LNCAP (cell line): ENCODE measurements around the gene LLGL1.

Experiments
- TF ChIP-seq, protein P1 (sequence below): fragments of 450-650 bp; IDR thresholded peaks from 2 replicates; pipeline ENCODE4 v1.5.1; 2017; ENCODE audit warnings: mild to moderate bottlenecking

LLGL1 gene

DNA sequence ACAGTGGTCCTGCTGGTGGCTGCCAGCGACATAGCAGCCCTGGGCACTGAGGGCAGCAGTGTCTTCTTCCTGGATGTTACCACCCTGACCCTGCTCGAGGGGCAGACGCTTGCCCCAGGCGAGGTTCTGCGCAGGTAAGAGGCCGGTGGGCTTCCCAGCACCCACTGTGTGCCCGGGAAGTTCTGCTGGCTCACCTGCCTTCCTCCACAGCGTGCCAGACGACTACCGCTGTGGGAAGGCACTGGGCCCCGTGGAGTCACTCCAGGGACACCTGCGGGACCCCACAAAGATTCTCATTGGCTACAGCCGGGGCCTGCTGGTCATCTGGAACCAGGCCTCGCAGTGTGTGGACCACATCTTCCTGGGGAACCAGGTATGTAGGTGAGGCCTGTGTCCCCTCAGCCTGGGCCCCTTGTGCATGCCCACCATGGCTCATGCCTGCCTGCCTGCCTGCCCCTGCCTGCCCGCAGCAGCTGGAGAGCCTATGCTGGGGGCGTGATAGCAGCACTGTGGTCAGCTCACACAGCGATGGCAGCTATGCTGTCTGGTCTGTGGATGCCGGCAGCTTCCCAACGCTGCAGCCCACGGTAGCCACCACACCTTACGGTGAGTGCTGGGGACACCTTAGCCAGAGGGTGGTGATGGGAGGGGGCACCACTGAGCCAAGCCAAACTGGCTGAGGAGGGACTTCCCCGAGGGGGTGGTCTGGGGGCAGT is 8.5 kb downstream of the LLGL1 start:
- TF ChIP-seq, protein P1, sequence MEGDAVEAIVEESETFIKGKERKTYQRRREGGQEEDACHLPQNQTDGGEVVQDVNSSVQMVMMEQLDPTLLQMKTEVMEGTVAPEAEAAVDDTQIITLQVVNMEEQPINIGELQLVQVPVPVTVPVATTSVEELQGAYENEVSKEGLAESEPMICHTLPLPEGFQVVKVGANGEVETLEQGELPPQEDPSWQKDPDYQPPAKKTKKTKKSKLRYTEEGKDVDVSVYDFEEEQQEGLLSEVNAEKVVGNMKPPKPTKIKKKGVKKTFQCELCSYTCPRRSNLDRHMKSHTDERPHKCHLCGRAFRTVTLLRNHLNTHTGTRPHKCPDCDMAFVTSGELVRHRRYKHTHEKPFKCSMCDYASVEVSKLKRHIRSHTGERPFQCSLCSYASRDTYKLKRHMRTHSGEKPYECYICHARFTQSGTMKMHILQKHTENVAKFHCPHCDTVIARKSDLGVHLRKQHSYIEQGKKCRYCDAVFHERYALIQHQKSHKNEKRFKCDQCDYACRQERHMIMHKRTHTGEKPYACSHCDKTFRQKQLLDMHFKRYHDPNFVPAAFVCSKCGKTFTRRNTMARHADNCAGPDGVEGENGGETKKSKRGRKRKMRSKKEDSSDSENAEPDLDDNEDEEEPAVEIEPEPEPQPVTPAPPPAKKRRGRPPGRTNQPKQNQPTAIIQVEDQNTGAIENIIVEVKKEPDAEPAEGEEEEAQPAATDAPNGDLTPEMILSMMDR: no peak

DNA sequence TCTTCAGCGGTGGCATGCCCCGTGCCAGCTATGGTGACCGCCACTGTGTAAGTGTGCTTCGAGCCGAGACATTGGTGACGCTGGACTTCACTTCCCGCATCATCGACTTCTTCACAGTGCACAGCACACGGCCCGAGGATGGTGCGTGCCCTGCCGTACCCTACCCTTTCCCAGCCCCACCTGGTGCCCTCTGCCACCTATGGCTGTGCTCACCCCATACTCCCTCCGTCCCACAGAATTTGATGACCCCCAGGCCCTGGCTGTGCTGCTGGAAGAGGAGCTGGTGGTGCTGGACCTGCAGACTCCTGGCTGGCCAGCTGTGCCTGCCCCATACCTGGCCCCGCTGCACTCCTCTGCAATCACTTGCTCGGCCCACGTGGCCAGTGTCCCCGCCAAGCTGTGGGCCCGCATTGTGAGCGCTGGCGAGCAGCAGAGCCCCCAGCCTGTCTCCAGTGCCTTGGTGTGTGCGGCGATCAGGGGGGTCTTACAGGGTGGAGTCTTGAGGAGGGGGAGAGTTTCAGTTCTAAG is 9.5 kb downstream of the LLGL1 start:
- TF ChIP-seq, protein P1: no peak

DNA sequence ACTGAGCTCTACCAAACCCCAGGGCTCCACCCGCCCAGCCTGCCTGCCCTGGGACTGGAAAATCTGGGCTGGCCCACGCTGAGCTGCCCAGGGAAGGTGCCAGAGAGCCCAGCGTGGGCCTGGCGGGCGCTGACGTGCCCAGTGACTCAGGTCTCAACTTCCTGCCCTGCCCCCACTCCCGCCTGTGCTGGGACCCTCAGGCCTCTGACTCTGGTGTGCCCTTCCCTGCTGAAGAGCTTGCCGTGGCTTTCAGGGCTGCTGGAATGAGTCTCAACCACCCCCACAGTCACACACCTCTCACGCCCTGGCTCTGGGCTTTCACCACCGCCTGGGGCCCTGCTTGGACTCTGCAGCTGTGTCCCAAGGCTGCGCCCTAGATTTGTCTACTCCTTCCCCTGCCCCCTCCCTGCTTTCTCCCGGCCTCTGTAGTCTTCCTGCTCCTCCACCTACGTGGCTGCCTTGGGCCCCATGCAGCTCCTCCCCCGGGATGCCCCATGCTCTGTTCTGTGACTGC is 10.4 kb downstream of the LLGL1 start:
- TF ChIP-seq, protein P1: no peak

DNA sequence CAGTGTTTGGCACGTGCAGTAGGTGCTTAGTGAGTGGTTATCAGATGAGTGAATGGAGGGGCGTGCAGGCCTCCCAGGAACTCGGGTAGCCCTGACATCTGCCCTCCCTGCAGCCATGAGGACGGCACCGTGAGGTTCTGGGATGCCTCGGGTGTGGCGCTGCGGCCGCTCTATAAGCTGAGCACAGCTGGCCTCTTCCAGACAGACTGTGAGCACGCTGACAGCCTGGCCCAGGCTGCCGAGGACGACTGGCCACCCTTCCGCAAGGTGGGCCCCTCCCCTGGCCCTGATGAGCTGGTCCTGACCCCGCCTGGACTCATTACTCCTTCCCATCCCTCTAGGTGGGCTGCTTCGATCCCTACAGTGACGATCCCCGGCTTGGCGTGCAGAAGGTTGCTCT is 11.1 kb downstream of the LLGL1 start:
- TF ChIP-seq, protein P1: no peak

DNA sequence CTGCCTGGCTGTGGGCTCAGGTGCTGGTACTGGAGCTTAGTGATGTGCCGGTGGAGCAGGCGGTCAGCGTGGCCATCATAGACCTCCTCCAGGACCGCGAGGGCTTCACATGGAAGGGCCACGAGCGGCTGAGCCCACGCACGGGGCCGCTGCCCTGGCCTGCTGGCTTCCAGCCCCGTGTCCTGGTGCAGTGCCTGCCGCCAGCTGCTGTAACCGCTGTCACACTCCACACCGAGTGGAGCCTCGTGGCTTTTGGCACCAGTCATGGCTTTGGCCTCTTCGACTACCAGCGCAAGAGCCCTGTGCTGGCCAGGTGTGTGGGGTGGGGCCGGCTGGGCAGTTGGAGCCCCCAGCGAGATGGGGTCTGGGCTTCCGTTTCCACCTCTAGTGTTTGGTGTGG is 12.0 kb downstream of the LLGL1 start:
- TF ChIP-seq, protein P1: no peak

DNA sequence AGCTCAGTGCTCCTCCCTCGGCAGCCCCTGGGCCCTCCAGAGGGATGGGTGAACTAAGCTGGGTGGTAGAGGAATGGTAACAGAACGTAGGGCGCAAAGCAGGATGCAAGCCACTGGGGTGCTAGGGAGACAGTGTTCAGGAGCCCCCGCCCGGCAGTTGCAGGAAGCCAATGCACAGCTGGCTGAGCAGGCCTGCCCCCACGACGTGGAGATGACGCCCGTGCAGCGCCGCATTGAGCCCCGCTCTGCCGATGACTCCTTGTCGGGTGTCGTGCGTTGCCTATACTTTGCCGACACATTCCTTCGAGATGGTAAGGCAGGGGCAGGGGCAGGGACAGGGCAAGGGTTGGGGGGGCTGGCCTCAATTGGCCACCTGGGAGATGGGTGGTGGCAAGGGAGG is 12.9 kb downstream of the LLGL1 start:
- TF ChIP-seq, protein P1: no peak

DNA sequence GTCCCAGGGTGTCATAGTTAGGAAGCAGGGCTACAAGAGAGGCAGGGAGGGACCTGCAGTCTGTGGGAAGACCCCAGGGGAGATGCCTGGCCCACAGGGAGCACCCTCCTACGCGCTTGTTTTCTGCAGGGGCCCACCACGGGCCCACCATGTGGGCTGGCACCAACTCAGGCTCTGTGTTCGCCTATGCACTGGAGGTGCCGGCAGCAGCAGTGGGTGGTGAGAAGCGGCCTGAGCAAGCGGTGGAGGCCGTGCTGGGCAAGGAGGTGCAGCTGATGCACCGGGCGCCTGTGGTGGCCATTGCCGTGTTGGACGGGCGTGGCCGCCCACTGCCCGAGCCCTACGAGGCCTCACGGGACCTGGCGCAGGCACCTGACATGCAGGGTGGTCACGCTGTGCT is 15.0 kb downstream of the LLGL1 start:
- TF ChIP-seq, protein P1: no peak
